T-helper 2 cell treated with Interferon-gamma antibody and Interleukin-4, amounts not matched to agents 100 ng/mL and 5 ng/mL, for 36 hours (primary cell): ENCODE data around the gene LRP8. TPM values are rescaled to one million over a fixed set of nuclear protein-coding genes. Genes with fewer than 3 reads are reported as not detected.

ENCODE experiments used
- intact Hi-C: fragments of 100-400 bp; cut with micrococcal nuclease; formaldehyde crosslinking; loops from one replicate; pipeline ENCODE4 v1.15.1; 2023
- total RNA-seq: library from RNA; stranded (reverse); gene quantifications from 2 replicates; pipeline ENCODE4 v1.2.3, GENCODE V29; 2022

LRP8 gene
- total RNA-seq, 1 donor from 2014 or later = 57.9 TPM

DNA sequence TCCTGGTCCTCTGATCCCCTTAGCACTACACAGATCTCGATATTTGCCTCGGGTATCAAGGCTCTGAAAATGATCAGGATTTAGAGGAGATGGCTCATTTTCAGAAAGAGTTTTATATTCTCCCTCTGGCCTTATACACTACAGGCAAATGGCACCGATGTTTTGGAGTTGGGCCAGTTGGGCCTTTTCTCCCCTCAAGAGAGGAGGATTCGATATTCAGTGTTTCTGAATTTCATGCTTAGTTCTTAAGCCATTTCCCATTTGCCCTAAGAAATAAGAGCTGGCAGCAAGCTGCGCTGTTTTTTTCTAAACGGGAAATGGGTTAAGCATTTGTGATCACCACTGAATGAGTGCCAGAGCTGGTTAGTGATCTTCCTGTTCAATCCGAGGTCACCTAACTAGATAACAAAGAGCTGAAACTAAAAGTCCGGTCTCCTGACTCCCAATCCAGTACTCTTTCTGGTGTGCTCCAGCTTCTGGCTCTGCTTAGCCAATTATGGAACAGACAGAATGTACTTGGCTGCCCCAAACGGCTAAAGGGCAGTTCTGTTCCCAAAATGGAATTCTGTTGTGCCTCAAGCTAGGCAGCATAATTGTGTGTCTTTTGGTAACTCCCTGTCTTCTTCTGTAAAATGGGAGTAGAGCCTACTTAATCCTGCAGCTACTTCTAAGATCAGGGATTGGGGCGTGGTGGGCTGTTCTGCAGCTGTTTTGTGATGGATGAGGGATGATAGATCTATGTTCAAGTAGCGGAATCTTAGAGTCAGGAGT, 132.4 kb downstream of the LRP8 start:
- intact Hi-C loops = loop anchor here (1.0 kb wide), 3 partner anchors 25 to 131 kb away; partner anchors contain the start of genes CZIB and MAGOH

Other genes with a start within 250 kb of the LRP8 start
- not detected in 2 replicates for gene SLC1A7, start 185.4 kb downstream of the LRP8 start, total RNA-seq
- gene CPT2, start 131.2 kb downstream of the LRP8 start, total RNA-seq = 15.7 and 16.8 TPM in 2 replicates
- 45.2 and 47.3 TPM in 2 replicates for gene CZIB, start 107.4 kb downstream of the LRP8 start, total RNA-seq
- gene MAGOH, start 89.6 kb downstream of the LRP8 start, total RNA-seq = 71.7 and 72.5 TPM in 2 replicates
- not detected in 2 replicates for gene DMRTB1, start 131.3 kb upstream of the LRP8 start, total RNA-seq